HepG2 (cell line): ENCODE measurements around the gene JADE2. TPM values are rescaled to one million over a fixed set of nuclear protein-coding genes. Genes with fewer than 3 reads are reported as not detected.

Experiments
- FOXJ3 ChIP-seq: sonication (generic); formaldehyde crosslinking; IDR thresholded peaks from 2 replicates; pipeline ENCODE4 v1.4.0; 2020; ENCODE audit warnings: missing genetic modification reagents, mild to moderate bottlenecking, borderline replicate concordance
- HOXA5 ChIP-seq: sonication (generic); formaldehyde crosslinking; IDR thresholded peaks from 2 replicates; pipeline ENCODE4 v1.4.0; 2020; ENCODE audit warnings: missing genetic modification reagents
- KAT7 ChIP-seq: IDR thresholded peaks from 2 replicates; pipeline ENCODE4 v1.6.1; 2018; ENCODE audit warnings: borderline replicate concordance, missing compliant biosample characterization
- KLF12 ChIP-seq: sonication (generic); formaldehyde crosslinking; IDR thresholded peaks from 2 replicates; pipeline ENCODE4 v1.4.0; 2020; ENCODE audit warnings: missing genetic modification reagents, borderline replicate concordance
- MLLT10 ChIP-seq: sonication (generic); formaldehyde crosslinking; IDR thresholded peaks from 2 replicates; pipeline ENCODE4 v1.4.0; 2020; ENCODE audit warnings: missing genetic modification reagents
- SIN3A ChIP-seq: IDR thresholded peaks from 2 replicates; pipeline ENCODE4 v1.6.1; 2011; ENCODE audit warnings: low read depth, mild to moderate bottlenecking, control low read depth, low read length, borderline replicate concordance
- USF2 ChIP-seq, 2 experiments: sonication (generic) in 1 of 2; formaldehyde crosslinking in 1 of 2; IDR thresholded peaks; 2 replicates each; pipeline versions ENCODE4 v1.5.1 to v1.6.1; 2011 to 2020; ENCODE audit warnings: borderline replicate concordance in 1 of 2, low read depth in 1 of 2, low read length in 1 of 2, mild to moderate bottlenecking in 1 of 2, missing genetic modification reagents in 1 of 2, moderate library complexity in 1 of 2
- ZFP41 ChIP-seq: sonication (generic); formaldehyde crosslinking; IDR thresholded peaks from 2 replicates; pipeline ENCODE4 v1.4.0; 2020; ENCODE audit warnings: mild to moderate bottlenecking, missing genetic modification reagents, borderline replicate concordance
- ZNF335 ChIP-seq: sonication (generic); formaldehyde crosslinking; IDR thresholded peaks from 2 replicates; pipeline ENCODE4 v1.4.0; 2020; ENCODE audit warnings: missing genetic modification reagents
- ZNF367 ChIP-seq: sonication (generic); formaldehyde crosslinking; IDR thresholded peaks from 2 replicates; pipeline ENCODE4 v1.4.0; 2020; ENCODE audit warnings: missing genetic modification reagents, borderline replicate concordance
- ZNF564 ChIP-seq: sonication (generic); formaldehyde crosslinking; IDR thresholded peaks from 2 replicates; pipeline ENCODE4 v1.8.1; 2023; ENCODE audit warnings: mild to moderate bottlenecking, missing genetic modification reagents
- polyA plus RNA-seq, 8 experiments: library from polyadenylated mRNA; depleted of rRNA in 3 of 8; stranded (reverse) in 7 of 8; unstranded in 1 of 8; fragments of >200 nt; fragmentation: Illumina TruSeq in 4 of 8; extraction: Trizol in 4 of 8; gene quantifications; 2 replicates each; pipeline versions ENCODE4 v1.2.1 to v1.2.3, GENCODE V29; 2011 to 2016; ENCODE audit warnings: low read depth in 4 of 8, missing spikeins in 1 of 8, mixed read lengths in 1 of 8; ENCODE audit not compliant: insufficient read depth in 1 of 8
- total RNA-seq, 5 experiments: library from RNA; depleted of rRNA; stranded (reverse); fragments of >200 nt; fragmentation: Illumina TruSeq; extraction: Trizol; gene quantifications; 2 replicates each; pipeline ENCODE4 v1.2.3, GENCODE V29; 2016; ENCODE audit warnings: low read depth in 1 of 5
- TF ChIP-seq, protein P1 (sequence below): sonication (generic); formaldehyde crosslinking; IDR thresholded peaks from 2 replicates; pipeline ENCODE4 v1.4.0; 2020; ENCODE audit warnings: missing genetic modification reagents
- TF ChIP-seq, protein P2 (sequence below): sonication (generic); formaldehyde crosslinking; IDR thresholded peaks from 2 replicates; pipeline ENCODE4 v1.4.0; 2020; ENCODE audit warnings: missing genetic modification reagents

Gene JADE2
- total and polyA plus RNA-seq, 2 of the 13 experiments (the other 11 are each of a cell fraction or from before 2014, with no cell fraction given): 7.5 to 15.1 TPM

- TF ChIP-seq, protein P1, sequence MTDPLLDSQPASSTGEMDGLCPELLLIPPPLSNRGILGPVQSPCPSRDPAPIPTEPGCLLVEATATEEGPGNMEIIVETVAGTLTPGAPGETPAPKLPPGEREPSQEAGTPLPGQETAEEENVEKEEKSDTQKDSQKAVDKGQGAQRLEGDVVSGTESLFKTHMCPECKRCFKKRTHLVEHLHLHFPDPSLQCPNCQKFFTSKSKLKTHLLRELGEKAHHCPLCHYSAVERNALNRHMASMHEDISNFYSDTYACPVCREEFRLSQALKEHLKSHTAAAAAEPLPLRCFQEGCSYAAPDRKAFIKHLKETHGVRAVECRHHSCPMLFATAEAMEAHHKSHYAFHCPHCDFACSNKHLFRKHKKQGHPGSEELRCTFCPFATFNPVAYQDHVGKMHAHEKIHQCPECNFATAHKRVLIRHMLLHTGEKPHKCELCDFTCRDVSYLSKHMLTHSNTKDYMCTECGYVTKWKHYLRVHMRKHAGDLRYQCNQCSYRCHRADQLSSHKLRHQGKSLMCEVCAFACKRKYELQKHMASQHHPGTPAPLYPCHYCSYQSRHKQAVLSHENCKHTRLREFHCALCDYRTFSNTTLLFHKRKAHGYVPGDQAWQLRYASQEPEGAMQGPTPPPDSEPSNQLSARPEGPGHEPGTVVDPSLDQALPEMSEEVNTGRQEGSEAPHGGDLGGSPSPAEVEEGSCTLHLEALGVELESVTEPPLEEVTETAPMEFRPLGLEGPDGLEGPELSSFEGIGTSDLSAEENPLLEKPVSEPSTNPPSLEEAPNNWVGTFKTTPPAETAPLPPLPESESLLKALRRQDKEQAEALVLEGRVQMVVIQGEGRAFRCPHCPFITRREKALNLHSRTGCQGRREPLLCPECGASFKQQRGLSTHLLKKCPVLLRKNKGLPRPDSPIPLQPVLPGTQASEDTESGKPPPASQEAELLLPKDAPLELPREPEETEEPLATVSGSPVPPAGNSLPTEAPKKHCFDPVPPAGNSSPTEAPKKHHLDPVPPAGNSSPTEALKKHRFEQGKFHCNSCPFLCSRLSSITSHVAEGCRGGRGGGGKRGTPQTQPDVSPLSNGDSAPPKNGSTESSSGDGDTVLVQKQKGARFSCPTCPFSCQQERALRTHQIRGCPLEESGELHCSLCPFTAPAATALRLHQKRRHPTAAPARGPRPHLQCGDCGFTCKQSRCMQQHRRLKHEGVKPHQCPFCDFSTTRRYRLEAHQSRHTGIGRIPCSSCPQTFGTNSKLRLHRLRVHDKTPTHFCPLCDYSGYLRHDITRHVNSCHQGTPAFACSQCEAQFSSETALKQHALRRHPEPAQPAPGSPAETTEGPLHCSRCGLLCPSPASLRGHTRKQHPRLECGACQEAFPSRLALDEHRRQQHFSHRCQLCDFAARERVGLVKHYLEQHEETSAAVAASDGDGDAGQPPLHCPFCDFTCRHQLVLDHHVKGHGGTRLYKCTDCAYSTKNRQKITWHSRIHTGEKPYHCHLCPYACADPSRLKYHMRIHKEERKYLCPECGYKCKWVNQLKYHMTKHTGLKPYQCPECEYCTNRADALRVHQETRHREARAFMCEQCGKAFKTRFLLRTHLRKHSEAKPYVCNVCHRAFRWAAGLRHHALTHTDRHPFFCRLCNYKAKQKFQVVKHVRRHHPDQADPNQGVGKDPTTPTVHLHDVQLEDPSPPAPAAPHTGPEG (CRISPR knock-in tag): 0 out of 2 replicates have a peak, but pooled peaks have one; percentile 35
- TF ChIP-seq FOXJ3 (CRISPR knock-in tag) (no peak), ZNF564 (0 out of 2 replicates have a peak, but pooled peaks have one; percentile 2), ZNF335 (0 out of 2 replicates have a peak, but pooled peaks have one; percentile 24), KAT7 (CRISPR knock-in tag) (peak; percentile 71; the same call in 1 of the 2 replicates), KLF12 (CRISPR knock-in tag) (peak; percentile 78), SIN3A (peak; percentile 77; the same call in 1 of the 2 replicates), ZNF367 (CRISPR knock-in tag) (no peak), USF2 (IDR thresholded peaks at IDR 0.05; ENCODE audit: low read depth, low read length) (no peak), USF2 (CRISPR knock-in tag; IDR thresholded peaks at IDR 0.05; ENCODE audit: borderline replicate concordance) (0 out of 2 replicates have a peak, but pooled peaks have one; percentile 52), ZFP41 (CRISPR knock-in tag) (peak; percentile 89; the same call in 1 of the 2 replicates), HOXA5 (CRISPR knock-in tag) (peak; percentile 68; the same call in 1 of the 2 replicates), MLLT10 (CRISPR knock-in tag) (no peak)
- TF ChIP-seq, protein P2, sequence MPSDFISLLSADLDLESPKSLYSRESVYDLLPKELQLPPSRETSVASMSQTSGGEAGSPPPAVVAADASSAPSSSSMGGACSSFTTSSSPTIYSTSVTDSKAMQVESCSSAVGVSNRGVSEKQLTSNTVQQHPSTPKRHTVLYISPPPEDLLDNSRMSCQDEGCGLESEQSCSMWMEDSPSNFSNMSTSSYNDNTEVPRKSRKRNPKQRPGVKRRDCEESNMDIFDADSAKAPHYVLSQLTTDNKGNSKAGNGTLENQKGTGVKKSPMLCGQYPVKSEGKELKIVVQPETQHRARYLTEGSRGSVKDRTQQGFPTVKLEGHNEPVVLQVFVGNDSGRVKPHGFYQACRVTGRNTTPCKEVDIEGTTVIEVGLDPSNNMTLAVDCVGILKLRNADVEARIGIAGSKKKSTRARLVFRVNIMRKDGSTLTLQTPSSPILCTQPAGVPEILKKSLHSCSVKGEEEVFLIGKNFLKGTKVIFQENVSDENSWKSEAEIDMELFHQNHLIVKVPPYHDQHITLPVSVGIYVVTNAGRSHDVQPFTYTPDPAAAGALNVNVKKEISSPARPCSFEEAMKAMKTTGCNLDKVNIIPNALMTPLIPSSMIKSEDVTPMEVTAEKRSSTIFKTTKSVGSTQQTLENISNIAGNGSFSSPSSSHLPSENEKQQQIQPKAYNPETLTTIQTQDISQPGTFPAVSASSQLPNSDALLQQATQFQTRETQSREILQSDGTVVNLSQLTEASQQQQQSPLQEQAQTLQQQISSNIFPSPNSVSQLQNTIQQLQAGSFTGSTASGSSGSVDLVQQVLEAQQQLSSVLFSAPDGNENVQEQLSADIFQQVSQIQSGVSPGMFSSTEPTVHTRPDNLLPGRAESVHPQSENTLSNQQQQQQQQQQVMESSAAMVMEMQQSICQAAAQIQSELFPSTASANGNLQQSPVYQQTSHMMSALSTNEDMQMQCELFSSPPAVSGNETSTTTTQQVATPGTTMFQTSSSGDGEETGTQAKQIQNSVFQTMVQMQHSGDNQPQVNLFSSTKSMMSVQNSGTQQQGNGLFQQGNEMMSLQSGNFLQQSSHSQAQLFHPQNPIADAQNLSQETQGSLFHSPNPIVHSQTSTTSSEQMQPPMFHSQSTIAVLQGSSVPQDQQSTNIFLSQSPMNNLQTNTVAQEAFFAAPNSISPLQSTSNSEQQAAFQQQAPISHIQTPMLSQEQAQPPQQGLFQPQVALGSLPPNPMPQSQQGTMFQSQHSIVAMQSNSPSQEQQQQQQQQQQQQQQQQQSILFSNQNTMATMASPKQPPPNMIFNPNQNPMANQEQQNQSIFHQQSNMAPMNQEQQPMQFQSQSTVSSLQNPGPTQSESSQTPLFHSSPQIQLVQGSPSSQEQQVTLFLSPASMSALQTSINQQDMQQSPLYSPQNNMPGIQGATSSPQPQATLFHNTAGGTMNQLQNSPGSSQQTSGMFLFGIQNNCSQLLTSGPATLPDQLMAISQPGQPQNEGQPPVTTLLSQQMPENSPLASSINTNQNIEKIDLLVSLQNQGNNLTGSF: peak; percentile 68
Measured at GRCh38 chr5:134526483-134527155, 1.1 kb downstream of the JADE2 start (continued).
